ENCODE measurements around the gene KCNH2.
"Not testable (repeated sequence)": the region's sequence is repeated elsewhere in the genome, so short reads cannot be mapped to it uniquely, and the experiment has no call there.

KCNH2 gene

DNA sequence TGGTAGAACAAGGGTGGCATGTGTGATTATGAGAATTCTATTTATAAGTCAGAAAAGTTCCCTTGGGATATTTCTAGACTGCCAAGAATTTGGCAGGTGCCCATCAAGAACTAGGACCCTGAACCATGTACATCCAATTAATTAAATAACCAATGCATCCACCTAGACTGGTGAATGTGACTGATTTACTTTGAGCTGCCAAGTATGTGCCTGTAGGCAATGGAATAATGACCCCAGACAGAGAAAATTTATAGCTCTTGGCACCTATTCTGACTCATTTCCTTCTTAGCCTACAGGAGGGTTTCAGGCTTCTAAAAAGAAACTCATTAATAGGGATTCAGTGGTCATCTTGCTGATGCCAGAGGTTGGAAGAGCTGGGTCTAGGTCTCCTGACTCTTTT, 54.9 kb downstream of the KCNH2 start:
- peak; percentile 91 for DNase-seq

DNA sequence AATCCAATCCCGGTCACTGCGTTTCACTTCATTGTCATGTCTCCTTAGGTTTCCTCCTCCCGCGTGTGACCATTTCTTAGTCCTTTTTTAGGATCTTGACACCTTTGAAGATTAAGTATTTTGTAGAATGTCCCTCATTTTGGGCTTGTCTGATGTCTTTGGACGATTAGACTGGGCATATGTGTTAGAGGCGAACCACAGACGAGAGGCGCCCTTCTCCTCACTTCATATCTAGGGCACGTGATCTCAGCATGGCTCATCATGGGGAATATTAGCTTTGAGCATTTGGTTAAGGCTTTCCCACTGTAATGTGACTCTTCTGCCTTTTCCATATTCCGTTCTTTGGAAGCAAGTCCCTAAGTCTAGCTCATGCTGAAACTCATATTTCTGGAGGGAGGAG, 59.0 kb downstream of the KCNH2 start:
- no peak for DNase-seq

DNA sequence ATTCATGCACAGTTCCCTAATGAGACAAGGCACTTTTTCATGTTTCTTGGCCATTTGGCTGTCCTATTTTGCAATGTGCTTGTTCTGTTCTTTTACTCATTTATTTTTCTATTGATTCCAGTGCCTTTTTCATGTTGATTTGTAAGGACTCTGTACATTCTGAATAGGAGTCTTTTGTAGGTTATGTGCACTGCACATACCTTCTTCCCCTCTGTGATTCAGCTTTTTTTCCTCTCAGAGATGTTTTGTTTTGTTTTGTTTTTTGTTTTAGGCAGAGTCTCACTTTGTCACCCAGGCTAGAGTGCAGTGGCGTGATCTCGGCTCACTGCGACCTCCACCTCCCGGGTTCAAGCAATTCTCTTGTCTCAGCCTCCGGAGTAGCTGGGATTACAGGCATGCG, 59.7 kb downstream of the KCNH2 start:
- DNase-seq = no peak

DNA sequence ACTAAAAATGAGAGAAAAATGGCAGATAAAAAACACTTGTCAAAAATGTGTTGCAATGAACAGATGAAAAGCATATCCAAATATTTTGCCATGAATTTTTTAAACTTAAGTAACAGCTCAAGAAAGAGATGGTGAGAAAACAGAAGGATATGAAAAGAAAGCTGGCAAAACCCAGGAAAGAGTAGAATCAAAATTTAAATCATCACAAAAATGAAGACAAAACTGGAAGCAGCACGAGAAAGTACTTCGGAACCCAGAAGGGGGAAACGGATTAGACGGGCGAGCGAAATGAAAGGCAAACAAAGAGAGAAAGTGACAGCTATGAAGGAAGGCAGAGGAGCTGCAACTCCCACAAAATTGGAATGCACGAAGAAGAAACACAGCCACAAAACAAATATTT, 60.2 kb downstream of the KCNH2 start:
- no peak for DNase-seq

DNA sequence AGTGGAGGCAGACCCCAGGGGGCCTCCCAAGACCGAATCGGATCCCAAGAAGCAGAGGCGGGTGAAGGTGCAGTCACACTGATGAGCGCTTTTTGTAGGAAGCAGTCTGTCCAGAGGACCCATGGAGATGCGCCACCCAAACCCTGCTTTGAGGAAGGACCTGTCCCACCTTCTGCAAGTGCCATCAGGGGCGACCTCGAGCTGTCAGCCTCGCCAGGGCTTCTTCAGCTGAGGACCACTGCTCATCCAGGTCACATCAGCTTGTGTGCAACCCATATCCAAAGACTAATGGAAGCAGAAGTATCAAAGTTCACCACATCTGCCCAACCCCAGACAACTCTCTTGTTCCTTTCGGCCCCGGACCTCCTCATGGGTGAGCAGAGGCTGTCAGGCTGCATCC, 61.5 kb downstream of the KCNH2 start:
- no peak for DNase-seq

DNA sequence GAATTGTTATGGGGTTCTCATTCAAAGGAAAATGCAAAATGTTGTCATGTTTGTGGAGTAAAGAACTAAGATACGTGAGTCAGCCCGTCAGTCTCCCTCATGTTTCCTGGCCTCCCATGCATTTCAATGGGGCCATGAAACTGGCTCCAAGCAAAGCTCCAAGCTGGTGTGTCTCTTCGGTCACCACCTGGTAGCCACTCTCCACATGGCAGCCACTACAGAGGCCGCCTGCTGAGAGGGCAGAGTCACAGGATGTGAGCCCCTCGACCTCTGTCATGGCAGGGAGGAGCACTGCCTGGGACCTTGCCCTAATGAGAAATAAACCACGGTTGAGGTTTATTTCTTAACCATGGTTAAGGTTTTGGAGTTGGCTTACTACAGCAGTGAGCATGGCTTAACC, 63.2 kb downstream of the KCNH2 start:
- no peak for DNase-seq

DNA sequence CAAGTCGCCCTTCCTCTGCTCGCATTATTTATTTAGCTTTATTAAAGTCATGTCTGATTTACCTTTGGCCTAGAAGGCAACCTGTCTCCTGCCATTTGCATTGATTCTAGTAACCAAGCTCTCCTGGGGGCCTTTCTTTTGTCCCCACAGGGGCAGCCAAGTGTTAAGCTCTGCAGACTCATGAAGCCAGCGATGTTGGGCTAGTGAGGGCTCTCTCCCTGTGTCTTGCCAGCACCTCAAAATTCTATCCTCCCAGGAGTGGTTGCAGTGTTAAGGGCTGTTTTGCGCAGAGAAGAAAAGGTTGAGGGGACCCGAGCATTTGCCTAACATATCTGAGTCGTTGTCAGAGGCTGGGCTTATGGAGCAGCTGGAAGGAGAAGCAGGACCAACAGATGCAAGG, 63.9 kb downstream of the KCNH2 start:
- DNase-seq = no peak

DNA sequence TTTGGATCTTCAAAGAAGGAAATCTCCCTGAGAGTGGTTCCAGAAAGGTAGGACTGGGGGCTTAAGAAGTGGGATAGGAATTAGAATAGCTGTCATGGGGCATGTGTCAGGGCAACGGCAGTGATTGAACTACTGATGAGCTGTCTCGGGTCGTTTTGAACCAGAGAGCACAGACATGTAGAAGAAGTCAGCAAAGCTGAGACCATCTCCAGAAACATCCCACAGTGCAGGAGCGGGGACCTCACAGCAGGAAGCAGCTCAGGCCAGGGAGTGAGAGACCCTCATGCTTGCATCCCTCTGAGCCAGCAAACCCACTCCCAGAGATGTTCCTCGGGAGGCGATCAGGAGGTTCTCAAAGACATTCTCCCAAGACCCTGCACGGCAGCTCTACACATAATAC, 65.7 kb downstream of the KCNH2 start:
- DNase-seq = no peak

DNA sequence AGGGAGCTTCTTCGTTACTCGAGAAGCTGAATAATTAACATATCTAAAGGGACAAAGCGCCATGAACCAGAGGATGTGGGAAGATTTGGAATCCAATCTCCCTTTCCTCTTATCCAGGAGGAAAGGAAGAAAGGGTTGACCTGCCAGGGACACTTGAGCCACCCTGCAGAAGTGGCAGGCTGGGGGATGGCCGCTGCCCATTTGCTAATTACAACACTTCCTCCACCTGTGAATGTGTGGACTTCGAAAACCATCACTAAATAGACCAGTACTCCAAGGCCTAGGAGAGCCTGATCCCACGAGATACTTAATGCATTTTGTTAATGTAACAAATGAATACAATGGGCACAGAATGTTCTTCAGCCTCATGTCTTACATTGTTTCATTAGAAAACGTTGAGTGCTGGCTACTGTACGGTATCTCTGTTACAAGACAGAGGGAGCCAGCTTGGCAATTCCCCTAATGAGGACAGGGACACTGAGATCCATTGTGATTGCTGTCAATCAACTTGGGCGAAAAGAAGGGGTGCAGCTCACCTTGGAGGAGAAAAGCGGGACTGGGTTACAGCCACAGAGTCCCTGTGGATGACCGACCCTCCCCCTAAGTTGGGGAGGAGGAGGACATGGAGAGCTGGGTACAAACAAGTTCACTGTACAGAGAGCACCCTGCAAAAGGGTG, 66.4 kb downstream of the KCNH2 start:
- DNase-seq = no peak

DNA sequence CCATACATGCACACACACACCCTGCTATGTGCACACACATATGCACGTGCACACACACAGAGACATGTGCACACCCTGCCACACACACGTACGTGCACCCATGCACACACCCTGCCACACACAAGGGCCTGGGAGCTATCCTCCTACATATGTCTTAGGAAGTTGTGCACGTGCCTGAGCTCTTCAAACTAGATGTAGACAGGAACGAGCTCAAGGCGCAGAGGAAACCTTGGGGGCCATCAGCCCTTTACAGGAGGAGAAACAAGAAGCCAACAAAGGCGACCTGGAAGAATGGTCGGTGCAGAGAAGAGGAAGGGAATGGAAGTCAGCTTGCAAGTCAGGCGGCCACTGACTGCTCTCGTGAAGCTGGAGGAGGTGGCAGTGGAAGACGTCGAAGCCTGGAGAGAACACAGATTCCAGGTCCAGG, 67.1 kb downstream of the KCNH2 start:
- DNase-seq = no peak

DNA sequence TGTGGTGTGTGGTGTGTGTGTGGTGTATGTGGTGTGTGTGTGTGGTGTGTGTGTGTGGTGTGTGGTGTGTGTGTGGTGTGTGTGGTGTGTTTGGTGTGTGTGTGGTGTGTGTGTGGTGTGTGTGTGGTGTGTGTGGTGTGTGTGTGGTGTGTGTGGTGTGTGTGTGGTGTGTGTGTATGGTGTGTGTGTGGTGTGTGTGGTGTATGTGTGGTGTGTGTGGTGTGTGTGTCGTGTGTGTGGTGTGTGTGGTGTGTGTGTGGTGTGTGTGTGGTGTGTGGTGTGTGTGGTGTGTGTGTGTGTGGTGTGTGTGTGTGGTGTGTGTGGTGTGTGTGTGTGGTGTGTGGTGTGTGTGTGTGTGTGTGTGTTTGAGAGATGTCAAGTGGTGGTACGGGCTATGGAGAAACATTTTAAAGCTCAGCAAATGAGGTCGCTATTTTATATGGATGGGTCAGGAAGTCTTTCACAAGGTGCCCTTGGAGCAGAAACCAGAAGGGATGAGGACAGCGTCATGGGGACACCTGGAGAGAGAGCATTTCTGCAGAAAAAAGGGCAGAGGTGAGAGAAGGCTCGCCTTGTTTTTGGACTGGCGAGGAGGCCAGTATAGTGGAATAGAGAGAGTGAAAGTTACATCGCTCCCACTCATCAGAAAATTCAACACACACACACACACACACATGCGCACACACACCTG, 67.7 kb downstream of the KCNH2 start:
- DNase-seq = not testable (repeated sequence)

DNA sequence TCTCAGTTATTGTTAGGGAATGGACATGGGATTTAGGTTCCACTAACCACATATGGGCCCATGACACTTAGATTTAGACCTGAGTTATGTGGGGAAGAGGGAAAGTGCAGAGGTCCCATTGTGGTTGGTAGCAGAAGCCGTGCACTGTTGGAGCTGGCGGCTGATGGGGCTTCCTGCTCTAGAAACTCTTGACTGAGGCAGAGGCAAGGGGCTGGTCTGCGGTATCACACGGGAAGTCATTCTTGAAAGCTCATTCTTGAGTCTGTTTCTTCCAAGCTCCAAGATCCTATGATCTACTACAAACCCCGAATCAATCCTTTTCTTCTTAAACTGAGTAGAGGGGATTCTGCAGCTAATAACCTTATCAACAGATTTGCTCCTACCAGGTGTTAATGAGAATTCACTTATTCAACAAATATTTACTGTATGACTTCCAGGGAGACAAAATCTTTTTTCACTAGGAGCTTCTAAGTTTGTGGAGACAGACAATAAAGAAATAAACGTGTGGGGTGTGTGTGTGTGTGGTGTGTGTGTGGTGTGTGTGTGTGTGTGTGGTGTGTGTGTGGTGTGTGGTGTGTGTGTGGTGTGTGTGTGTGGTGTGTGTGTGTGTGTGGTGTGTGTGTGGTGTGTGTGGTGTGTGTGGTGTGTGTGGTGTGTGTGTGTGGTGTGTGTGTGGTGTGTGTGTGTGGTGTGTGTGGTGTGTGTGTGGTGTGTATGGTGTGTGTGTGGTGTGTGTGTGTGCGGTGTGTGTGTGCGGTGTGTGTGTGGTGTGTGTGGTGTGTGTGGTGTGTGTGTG, 68.7 kb downstream of the KCNH2 start:
- DNase-seq = no peak

DNA sequence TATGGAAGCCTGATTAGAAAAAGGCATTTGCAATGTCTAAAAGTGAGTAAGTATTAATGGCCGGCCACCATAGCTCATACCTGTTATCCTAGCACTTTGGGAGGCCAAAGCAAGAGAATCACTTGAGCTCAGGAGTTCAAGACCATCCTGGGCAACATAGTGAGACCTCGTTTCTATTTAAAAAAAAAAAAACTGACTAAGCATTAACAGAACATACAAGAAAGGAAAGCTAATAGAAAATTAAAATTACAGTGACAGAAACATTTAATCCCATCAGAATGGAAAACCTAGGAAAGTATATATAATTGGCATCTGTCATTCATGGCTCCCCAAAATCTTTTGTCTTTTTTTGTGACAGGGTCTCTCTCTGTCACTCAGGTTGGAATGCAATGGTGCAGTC, 69.9 kb downstream of the KCNH2 start:
- no peak for DNase-seq

DNA sequence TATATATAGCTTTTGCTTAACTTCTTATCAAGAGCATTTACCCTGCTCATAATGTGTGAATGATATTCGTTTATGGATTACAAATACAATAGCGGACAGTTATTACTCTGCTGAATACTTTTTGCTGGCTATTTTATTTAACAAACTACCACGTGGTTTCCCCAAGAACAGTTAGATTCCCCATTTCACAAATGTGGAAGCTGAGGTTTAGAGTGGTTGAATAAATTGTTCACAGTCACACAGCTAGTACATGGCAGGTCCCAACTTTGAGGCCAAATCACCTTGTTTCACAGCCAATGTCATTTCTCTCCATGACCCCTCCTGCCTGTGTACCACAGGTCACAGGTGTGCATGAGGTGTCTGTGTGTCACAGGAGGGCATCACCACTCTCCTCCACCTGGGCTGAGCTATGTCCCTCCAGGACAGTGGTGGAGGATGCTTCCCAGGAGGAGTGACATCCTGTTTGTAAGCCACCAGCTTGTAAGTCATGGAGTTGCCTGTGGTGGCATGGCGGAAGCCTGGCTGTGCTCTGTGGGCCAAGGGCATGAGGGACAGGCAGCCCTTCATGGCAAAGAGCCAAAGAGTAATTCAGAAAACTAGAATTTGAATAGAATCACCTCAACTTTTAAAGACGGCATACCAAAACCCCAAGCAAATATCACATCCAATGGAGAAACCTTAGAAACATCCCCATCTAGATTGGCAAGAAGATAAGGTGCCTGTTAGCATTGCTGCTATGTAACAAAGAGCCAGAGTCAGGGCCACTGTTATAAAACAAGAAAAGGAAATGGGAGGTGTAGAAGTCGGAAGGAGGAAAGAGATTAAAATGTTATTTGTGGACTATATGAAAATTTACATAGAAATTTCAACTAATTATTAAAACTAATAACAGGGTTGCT, 73.9 kb downstream of the KCNH2 start:
- no peak for DNase-seq

DNA sequence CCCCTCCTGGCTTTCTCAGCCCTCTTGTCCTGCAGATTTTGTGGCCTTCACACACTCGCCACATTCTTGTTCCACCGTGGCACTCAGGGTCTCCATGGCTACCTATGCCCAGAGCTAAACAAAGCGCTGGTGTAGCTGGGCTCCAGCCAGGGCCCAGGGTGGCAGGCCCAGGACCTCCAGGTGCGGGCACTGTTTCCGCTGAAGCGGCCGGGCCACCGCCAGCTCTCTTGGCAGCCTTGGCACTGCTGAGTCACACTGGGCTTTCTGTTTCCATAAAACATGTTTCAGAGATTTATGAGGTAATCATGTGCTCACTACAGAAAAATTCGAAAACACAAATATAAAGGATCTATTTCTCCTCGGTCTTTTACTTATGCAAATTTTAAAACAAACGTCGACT, 74.5 kb downstream of the KCNH2 start:
- peak; percentile 75 for DNase-seq

DNA sequence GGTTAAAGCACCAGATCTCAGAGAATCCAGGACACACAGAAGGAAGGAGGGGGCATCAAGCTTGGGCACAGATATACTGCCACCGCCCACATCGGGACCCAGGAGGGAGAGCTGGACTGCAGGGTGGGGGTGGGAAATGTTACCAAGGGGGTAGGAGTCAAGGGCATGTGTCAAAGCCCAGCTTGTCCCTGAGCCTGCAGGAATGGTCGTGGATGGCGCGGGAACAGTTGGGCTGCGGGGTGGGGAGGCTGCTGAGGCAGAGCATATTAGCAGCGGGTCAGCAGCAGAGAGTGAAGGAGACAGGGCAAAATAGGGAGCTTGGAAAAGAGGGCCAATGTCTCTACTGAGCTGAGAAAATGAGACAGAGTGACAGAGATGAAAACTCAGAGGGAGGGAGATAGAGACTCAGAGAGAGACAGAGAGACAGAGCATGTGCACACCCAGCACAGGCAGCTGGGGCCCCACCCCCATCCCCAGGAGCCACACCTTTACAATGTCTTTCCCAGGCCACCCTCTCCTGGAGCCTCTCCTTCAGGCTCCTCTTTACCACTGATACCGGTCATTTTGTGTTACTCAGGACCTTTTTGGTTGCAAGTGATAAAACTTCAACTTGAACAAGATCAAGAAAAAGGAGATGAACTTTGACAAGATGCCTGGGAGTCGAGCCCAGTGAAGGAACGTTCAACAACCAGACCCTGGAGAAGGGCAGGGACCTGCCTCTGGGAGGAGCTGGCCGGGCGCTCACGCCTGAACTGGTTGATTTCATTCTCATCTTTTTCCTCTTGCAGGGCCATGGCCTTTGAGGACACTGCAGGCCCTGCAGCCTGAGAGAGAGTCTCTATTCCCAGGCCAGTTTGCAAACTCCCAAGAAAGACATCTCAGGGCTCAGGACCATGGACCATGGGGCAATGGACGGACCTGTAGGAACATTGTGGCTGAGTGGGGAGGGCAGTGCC, 75.8 kb downstream of the KCNH2 start:
- DNase-seq = no peak

DNA sequence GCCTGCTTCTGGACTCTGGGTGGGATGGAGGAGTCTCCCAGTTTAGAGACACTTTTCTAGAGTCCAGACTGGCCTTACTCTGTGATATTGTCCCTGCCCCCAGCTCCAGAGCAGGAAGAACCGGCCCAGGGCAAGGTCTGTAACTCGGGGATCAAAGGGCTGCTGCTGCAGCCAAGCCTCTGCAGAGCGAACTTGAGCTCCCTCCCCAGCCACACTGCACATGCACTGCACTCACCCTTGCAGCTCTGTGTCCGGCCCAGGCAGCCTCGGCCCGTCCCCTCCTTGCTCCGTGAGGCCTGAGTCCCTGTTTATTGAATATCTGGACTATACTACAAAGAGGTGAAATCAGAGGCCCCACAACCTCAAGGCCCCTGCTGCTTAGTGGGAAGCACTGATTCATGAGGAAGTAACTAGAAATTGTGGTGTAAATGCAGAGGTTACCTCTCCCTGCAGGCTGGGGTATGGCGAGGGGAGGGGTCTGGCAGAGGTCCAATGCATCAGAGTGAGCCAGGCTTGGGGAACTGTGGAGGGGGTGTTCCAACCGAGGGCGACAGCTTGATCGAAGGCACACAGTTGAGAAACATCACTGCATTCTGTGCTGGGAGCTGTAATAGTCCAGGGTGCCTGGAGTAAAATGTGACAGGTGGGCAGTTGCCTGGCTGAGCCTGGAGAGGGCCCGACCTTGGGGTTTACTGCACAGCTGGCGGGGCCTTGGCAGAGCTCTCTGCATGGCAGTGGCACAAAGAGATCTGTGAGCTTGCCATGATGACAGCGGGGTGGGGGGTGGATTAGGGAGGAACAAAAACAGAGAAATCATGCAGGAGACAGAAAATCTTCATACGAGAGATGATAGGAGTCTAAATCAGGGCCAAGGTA, 76.7 kb downstream of the KCNH2 start:
- peak; percentile 75 for DNase-seq

DNA sequence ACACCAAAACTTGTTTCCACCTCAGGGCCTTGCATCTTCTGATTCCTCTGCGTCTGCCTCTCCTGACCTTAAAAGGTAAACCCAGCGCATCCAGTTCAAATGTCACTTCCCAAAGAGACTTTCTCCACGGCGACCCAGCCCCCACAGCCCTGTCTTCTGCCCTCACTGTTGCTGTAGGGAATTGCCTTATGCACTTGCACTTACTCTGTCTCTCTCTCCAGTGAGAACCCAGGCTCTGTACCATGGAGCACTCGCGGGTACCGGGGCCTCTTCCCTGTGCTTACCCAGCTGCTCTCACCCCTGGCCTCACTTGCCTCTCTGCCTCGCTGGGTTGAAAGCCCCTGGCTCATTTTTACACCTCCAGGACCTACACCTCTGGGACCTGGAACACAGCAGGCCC, 77.4 kb downstream of the KCNH2 start:
- no peak for DNase-seq

DNA sequence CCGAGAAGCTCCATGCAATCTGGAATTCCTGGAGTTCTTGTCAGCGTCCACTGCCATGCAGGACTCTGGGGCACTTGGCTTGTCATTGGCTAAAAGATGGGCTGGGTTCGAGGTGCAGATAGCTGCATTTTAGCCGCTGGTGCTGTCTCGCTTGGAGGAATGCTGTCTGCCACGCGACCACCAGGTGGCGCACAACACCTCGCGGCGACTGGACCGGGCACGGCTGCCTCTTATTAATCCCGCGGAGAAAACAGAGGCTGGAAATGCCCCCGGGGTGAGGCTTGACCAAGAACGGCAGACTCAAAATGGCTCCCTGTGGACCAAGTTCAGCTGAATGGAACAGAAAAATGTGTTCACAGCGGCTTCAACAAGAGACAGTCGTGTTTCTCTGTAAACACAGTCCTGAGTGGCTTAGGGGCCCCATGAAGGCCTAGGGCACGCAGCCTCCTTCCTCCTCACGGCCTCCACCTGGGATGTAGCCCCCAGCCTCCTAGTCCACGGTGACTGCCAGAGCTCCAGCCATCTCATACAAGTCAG, 79.6 kb downstream of the KCNH2 start:
- DNase-seq = no peak

Data from NCI-H446 treated with DMSO at 0.1 percent for 48 hours (cell line).